Hepatocyte (in vitro differentiated cells): ENCODE data around the gene SYT7. TPM values are rescaled to one million over a fixed set of nuclear protein-coding genes. Genes with fewer than 3 reads are reported as not detected.

Experiments
- DNase-seq: peaks from one replicate; pipeline ENCODE4 v3.0.0-alpha.2; 2016; ENCODE audit warnings: low spot score
- H2AFZ ChIP-seq: fragments of 200-600 bp; sonication (generic); 2 replicates; pipeline ENCODE4 v1.6.0; 2016; ENCODE audit warnings: antibody characterized with exemption, mild to moderate bottlenecking
- H3K27ac ChIP-seq: fragments of 200-600 bp; sonication (generic); 2 replicates; pipeline ENCODE4 v1.5.1; 2016; ENCODE audit warnings: mild to moderate bottlenecking
- H3K27me3 ChIP-seq: fragments of 200-600 bp; sonication (generic); 2 replicates; pipeline ENCODE4 v1.6.1; 2016
- H3K36me3 ChIP-seq: fragments of 200-600 bp; sonication (generic); replicated peaks from 2 replicates; pipeline ENCODE4 v1.5.1; 2016; ENCODE audit warnings: low read depth; ENCODE audit not compliant: insufficient read depth
- H3K4me1 ChIP-seq: fragments of 200-600 bp; sonication (generic); 2 replicates; pipeline ENCODE4 v1.5.1; 2016; ENCODE audit warnings: mild to moderate bottlenecking, moderate library complexity; ENCODE audit not compliant: insufficient read depth
- H3K4me2 ChIP-seq: fragments of 200-600 bp; sonication (generic); 2 replicates; pipeline ENCODE4 v1.6.0; 2016
- H3K4me3 ChIP-seq: fragments of 200-600 bp; sonication (generic); 2 replicates; pipeline ENCODE4 v1.5.1; 2016; ENCODE audit warnings: mild to moderate bottlenecking
- H3K79me2 ChIP-seq: fragments of 200-600 bp; sonication (generic); 2 replicates; pipeline ENCODE4 v1.6.0; 2017; ENCODE audit warnings: mild to moderate bottlenecking
- H3K9me2 ChIP-seq: fragments of 200-600 bp; sonication (generic); replicated peaks from 2 replicates; pipeline ENCODE4 v1.6.0; 2017; ENCODE audit warnings: mild to moderate bottlenecking; ENCODE audit not compliant: insufficient read depth
- H3K9me3 ChIP-seq: fragments of 200-600 bp; sonication (generic); 2 replicates; pipeline ENCODE4 v1.5.1; 2016; ENCODE audit warnings: low read depth, mild to moderate bottlenecking
- H4K20me1 ChIP-seq: fragments of 200-600 bp; sonication (generic); 2 replicates; pipeline ENCODE4 v1.6.0; 2016; ENCODE audit warnings: mild to moderate bottlenecking; ENCODE audit not compliant: insufficient read depth, poor library complexity, severe bottlenecking
- EZH2 ChIP-seq: fragments of 200-600 bp; sonication (generic); IDR thresholded peaks from 2 replicates; pipeline ENCODE4 v1.6.1; 2016; ENCODE audit warnings: antibody characterized with exemption, mild to moderate bottlenecking, borderline replicate concordance
- EZH2phosphoT487 ChIP-seq: fragments of 200-600 bp; sonication (generic); IDR thresholded peaks from one replicate; pipeline ENCODE4 v1.6.1; 2018; ENCODE audit warnings: antibody characterized with exemption, mild to moderate bottlenecking, low read depth, moderate library complexity; ENCODE audit not compliant: unreplicated experiment, severe bottlenecking
- WGBS: methylation state at CpG from one replicate; pipeline ENCODE4 v1.1.6; 2016; ENCODE audit warnings: low lambda C conversion rate; ENCODE audit errors: missing lambda C conversion rate; 5-methylcytosine and 5-hydroxymethylcytosine counted together
- polyA plus RNA-seq: library from polyadenylated mRNA; unstranded; fragments of >200 nt; fragmentation: Nextera tagmentation; extraction: Ambion mirVana; gene quantifications from 2 replicates; pipeline ENCODE4 v1.2.1, GENCODE V29; 2016
- total RNA-seq: library from RNA; depleted of rRNA; stranded (reverse); fragments of >200 nt; gene quantifications from 2 replicates; pipeline ENCODE4 v1.2.3, GENCODE V29; 2014
- TF ChIP-seq, protein P1 (sequence below): fragments of 200-600 bp; sonication (generic); IDR thresholded peaks from 2 replicates; pipeline ENCODE4 v1.5.1; 2016; ENCODE audit warnings: antibody characterized with exemption, mild to moderate bottlenecking; ENCODE audit not compliant: poor library complexity

Gene SYT7
- total and polyA plus RNA-seq, 2 experiments from 2014 or later: 11.3 to 15.5 TPM

DNA sequence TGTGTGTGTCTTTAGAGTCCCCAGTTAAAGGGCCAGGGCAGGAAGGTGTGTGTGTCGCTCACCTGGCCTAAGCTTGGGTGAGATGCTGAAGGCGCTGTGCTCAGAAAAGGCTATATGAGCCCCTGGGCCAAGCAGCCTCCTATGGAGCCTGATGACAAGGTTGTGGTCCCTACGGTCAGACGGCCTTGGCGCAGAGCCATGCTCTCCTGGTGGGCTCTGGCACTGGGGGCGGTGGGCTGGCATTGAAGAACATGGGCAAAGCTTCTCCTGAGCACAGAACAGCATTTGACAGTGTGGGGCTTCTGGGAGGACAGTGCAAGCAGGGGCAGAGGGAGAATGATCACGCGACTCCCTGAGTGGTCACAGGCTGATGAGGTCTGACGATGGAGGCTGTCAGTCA is 83.0 kb downstream of the SYT7 start:
- Histone ChIP-seq H3K27ac (no peak overlapping the region), H3K4me2 (no peak overlapping the region), H3K9me2 (no peaks in the 10 kb centered on the region), H3K4me1 (no peaks in the 10 kb centered on the region), H3K27me3 (no peaks in the 10 kb centered on the region), H3K4me3 (no peak overlapping the region), H2AFZ (no peak overlapping the region), H3K9me3 (no peaks in the 10 kb centered on the region), H4K20me1 (no peaks in the 10 kb centered on the region), H3K79me2 (no peaks in the 10 kb centered on the region), H3K36me3 (no peaks in the 10 kb centered on the region)
- TF ChIP-seq EZH2phosphoT487: no peak
- TF ChIP-seq EZH2: no peak
- TF ChIP-seq, protein P1, sequence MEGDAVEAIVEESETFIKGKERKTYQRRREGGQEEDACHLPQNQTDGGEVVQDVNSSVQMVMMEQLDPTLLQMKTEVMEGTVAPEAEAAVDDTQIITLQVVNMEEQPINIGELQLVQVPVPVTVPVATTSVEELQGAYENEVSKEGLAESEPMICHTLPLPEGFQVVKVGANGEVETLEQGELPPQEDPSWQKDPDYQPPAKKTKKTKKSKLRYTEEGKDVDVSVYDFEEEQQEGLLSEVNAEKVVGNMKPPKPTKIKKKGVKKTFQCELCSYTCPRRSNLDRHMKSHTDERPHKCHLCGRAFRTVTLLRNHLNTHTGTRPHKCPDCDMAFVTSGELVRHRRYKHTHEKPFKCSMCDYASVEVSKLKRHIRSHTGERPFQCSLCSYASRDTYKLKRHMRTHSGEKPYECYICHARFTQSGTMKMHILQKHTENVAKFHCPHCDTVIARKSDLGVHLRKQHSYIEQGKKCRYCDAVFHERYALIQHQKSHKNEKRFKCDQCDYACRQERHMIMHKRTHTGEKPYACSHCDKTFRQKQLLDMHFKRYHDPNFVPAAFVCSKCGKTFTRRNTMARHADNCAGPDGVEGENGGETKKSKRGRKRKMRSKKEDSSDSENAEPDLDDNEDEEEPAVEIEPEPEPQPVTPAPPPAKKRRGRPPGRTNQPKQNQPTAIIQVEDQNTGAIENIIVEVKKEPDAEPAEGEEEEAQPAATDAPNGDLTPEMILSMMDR: no peak
- no peak for DNase-seq
- WGBS: 85% methylated on average over 9 of the region's 9 CpGs

- DNase-seq: no peak
- no peak overlapping the region for H3K27ac ChIP-seq
These were observed 83.4 kb downstream of the SYT7 start for GRCh38 chr11:61497473-61497872.

DNA sequence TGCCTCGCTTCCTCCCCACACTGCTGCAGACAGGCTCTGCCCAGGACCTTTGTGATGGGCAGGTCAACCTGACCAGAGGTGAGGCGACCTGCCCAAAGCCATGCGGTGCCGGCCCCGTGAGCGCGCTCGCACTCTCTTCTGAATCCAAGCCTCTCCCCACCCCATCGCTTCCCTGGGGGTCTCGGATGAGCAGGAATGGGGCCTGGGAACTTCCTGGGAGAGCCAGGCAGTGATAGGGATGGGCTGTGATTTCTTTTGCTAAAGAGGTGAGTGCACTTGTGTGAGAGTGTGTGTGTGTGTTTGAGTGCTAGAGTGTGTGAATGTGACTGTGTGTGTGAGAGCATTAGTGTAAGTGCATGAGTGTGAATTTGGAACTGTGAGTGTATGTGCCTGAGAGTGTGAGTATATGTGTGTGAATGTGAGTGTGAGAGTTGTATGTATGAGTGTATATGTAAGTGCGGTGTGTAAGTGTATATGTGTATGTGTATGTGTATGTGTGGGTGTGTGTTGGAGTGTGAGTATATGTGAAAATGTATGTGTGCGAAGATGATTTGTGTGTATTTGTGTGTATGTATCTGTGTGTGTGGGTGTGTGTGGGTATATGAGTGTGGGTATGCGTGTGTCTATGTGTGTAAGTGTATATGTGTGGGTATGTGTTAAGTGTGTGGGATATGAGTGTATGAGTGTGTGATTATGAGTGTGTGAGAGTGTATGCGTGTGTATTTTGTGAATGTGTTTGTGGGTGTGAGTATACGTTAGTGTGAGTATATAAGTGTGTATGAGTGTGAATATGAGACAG is 84.1 kb downstream of the SYT7 start:
- WGBS: 95% methylated on average over 15 of the region's 15 CpGs
- Histone ChIP-seq H4K20me1 (no peaks in the 10 kb centered on the region), H3K27me3 (no peaks in the 10 kb centered on the region), H3K4me3 (no peak overlapping the region), H3K4me1 (no peaks in the 10 kb centered on the region), H3K79me2 (no peaks in the 10 kb centered on the region), H3K4me2 (no peak overlapping the region), H3K9me2 (no peaks in the 10 kb centered on the region), H3K27ac (no peak overlapping the region), H3K36me3 (no peaks in the 10 kb centered on the region), H2AFZ (no peak overlapping the region), H3K9me3 (no peaks in the 10 kb centered on the region)
- no peak for DNase-seq
- TF ChIP-seq, protein P1: no peak
- TF ChIP-seq EZH2 (no peak), EZH2phosphoT487 (no peak)

More at GRCh38 chr11:61497473-61497872, 83.4 kb downstream of the SYT7 start:
- Histone ChIP-seq H3K4me1 (no peaks in the 10 kb centered on the region), H2AFZ (no peak overlapping the region), H3K4me3 (no peak overlapping the region), H3K27me3 (no peaks in the 10 kb centered on the region), H4K20me1 (no peaks in the 10 kb centered on the region), H3K9me3 (no peaks in the 10 kb centered on the region), H3K4me2 (no peak overlapping the region), H3K36me3 (no peaks in the 10 kb centered on the region), H3K79me2 (no peaks in the 10 kb centered on the region), H3K9me2 (no peaks in the 10 kb centered on the region)
- no peak for TF ChIP-seq EZH2phosphoT487
- TF ChIP-seq, protein P1: no peak
- TF ChIP-seq EZH2: no peak
- WGBS: 89% methylated on average over 2 of the region's 2 CpGs
